NK-92 treated with Interleukin-12 subunit alpha and Interleukin-12 subunit beta, amount 100 ng/mL, for 24 hours (cell line): Measurements from ENCODE around the gene CABP2.

Experiments used
- DNase-seq: peaks from one replicate; lab custom pipeline; 2025; lab: John Stamatoyannopoulos, UW

Gene CABP2

GRCh38 chr11:67472882-67473281 is 50.4 kb downstream of the CABP2 start:
- DNase-seq, result no peak

- no peak for DNase-seq
These were observed 52.8 kb downstream of the CABP2 start for GRCh38 chr11:67470337-67471002.

- no peak for DNase-seq
These were observed 53.8 kb downstream of the CABP2 start for GRCh38 chr11:67469508-67469811.
